ENCODE measurements around the gene LRRC7.

LRRC7 gene

DNA sequence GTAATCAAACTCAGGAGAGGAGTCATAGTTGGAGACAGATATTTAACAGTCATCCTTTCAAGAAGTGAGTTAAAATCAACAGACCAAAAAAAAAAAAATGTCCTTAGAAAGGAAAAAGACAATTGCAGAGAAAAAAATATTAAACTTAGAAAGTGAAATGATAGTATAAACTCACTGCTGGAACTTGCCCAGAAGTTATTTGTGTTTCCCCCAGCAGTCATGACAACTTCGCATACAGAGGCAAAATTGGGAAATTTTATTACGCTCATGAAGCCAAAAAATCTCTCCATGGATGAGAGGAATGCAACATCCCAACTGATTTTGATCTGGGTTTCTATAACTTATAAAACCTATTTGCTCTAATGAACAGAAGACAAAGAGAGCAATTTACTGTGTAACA is 198.2 kb downstream of the LRRC7 start:
- H3K27ac ChIP-seq, result no peak overlapping the region
- TF ChIP-seq, protein P1, sequence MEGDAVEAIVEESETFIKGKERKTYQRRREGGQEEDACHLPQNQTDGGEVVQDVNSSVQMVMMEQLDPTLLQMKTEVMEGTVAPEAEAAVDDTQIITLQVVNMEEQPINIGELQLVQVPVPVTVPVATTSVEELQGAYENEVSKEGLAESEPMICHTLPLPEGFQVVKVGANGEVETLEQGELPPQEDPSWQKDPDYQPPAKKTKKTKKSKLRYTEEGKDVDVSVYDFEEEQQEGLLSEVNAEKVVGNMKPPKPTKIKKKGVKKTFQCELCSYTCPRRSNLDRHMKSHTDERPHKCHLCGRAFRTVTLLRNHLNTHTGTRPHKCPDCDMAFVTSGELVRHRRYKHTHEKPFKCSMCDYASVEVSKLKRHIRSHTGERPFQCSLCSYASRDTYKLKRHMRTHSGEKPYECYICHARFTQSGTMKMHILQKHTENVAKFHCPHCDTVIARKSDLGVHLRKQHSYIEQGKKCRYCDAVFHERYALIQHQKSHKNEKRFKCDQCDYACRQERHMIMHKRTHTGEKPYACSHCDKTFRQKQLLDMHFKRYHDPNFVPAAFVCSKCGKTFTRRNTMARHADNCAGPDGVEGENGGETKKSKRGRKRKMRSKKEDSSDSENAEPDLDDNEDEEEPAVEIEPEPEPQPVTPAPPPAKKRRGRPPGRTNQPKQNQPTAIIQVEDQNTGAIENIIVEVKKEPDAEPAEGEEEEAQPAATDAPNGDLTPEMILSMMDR (conservative IDR thresholded peaks at IDR 0.05), result no peak
- no peak for TF ChIP-seq ZFX (IDR thresholded peaks at IDR 0.05)

DNA sequence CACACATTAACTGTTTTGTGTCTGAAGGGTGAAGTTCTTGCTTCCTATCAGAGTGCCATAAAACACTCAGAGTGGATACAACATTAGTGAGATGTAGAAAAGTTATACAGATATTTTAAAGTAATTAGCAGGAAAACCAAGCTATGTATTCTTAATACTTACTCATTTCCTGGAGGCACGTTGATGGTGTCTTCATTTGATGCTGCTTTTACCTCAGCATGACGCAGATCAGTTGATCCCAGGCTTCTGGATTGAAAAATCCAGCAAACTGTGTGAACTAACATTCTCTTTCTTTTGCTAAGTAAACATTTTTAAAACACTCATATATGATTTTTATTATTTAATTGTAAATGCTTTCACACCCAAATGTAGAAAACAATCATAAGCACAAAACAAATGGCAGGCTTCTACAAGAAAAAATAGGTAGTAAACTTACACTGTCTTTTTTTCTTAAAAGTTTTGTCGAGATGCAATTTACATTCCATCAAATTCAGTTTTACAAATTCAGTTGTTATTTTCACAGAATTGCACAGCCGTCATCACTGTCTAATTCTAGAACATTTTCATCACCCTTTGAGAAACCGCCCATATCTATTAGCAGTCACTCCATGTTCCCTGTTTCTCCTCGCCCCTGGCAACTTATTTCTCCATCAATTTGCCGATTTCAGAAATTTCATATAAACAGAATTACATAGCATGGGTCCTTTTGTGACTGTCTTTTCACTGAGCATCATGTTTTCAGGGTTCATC is 198.9 kb downstream of the LRRC7 start:
- no peak overlapping the region for H3K27ac ChIP-seq
- TF ChIP-seq ZFX (IDR thresholded peaks at IDR 0.05), result no peak
- TF ChIP-seq, protein P1 (conservative IDR thresholded peaks at IDR 0.05), result no peak

DNA sequence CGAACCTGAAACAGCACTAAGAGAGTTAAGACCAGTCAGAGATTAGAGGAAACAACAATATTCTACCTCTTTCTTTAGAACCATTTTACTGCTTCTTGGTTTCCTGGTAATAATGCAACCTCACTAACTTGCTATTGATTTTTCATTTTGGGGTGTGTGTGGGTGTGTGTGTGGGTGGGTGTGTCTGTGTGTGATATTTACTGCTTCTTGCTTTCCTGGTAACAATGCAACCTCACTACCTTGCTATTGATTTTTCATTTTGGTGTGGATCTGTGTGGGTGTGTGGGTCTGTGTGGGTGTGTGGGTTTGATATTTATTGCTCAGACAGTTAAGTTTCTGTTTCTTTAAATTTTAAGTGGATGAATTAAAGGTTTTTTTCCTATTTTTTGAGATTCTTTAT is 208.8 kb downstream of the LRRC7 start:
- no peak overlapping the region for H3K27ac ChIP-seq
- no peak for TF ChIP-seq ZFX (IDR thresholded peaks at IDR 0.05)
- TF ChIP-seq, protein P1 (conservative IDR thresholded peaks at IDR 0.05), result no peak

DNA sequence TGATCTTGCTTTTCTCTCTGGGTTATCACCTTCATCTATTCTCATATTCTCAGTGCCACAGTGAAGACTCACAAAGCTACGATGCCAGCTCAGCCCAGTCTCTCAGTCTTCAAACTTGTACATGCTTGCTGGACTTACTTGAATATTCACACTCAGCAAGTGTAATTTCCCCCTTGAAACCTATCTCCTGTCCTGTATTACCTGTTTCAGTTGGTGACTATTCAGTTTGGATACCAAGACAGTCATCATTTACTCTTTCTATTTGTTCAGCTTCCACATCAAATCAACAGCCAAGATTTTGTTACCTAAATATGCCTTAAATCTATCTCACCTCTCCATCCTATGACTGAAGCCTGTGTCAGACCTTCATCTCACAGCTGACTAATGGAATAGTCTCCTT is 209.7 kb downstream of the LRRC7 start:
- TF ChIP-seq, protein P1 (conservative IDR thresholded peaks at IDR 0.05), result no peak
- no peak for TF ChIP-seq ZFX (IDR thresholded peaks at IDR 0.05)
- H3K27ac ChIP-seq, result no peak overlapping the region

DNA sequence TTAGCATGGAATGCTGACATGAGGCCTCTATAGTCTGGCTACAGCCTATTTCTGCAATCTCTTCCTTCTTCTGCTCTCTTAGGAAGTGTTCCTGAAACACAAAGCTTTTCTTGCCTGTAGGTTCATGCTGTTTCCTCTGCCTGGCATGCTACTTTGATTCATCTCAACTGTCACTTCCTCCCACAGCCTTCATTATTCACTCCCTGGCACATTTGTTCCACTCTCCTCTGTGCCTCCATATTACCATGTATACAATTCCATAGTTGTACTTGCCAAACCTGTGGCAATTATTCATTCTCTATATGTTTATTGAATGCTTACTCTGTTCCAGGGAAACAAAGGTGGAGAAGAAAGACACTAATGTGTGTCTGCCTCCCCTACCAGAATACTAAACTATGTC is 210.2 kb downstream of the LRRC7 start:
- H3K27ac ChIP-seq, result no peak overlapping the region
- TF ChIP-seq, protein P1 (conservative IDR thresholded peaks at IDR 0.05), result no peak
- TF ChIP-seq ZFX (IDR thresholded peaks at IDR 0.05), result no peak

DNA sequence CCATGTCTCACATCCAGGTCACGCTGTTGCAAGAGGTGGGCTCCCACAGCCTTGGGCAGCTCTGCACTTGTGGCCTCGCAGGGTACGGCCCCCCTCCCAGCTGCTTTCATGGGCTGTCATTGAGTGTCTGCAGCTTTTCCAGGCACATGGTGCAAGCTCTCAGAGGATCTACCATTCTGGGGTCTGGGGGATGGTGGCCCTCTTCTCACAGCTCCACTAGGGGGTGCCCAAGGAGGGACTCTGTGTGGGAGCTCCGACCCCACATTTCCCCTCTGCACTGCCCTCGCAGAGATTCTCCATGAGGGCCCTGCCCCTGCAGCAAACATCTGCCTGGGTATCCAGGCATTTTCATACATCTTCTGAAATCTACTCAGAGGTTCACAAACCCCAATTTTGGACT is 219.4 kb downstream of the LRRC7 start:
- no peak for TF ChIP-seq ZFX (IDR thresholded peaks at IDR 0.05)
- TF ChIP-seq, protein P1 (conservative IDR thresholded peaks at IDR 0.05), result peak; percentile 13; the same call in 1 of the 2 replicates
- no peak overlapping the region for H3K27ac ChIP-seq

DNA sequence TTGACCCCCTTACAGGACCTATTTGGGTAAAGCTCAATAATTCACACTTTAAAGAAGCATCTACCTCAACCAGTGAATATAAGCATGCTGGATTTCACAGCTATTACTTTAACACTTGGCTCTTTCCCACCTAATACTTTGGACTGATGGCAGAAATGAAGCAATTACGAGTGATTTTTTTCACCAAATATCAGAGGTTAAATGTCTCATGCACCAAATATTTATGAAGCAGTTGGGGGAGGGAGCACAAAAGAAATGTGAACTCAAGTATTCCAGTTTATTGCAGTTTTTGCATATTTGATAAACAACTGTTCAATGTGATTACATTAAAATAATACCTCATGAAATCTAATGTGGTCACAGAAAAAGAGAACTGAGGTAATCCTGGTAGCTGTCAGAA is 223.6 kb downstream of the LRRC7 start:
- TF ChIP-seq, protein P1 (conservative IDR thresholded peaks at IDR 0.05), result no peak
- TF ChIP-seq ZFX (IDR thresholded peaks at IDR 0.05), result no peak
- H3K27ac ChIP-seq, result no peak overlapping the region

Data from C4-2B (cell line).